Fibroblast of the aortic adventitia (primary cell): Measurements from ENCODE around the gene ZNF407. TPM values are rescaled to one million over a fixed set of nuclear protein-coding genes. Genes with fewer than 3 reads are reported as not detected.

ENCODE experiments used
- DNase-seq: peaks from one replicate; pipeline ENCODE4 v3.0.0-alpha.2; 2010; ENCODE audit warnings: low read depth
- H3K4me3 ChIP-seq: 2 replicates; pipeline ENCODE4 v1.5.1; 2011; ENCODE audit warnings: low read depth, mild to moderate bottlenecking, control low read depth, low read length, moderate library complexity
- total RNA-seq: library from RNA; depleted of rRNA; stranded (reverse); fragments of >200 nt; gene quantifications from 2 replicates; pipeline ENCODE4 v1.2.3, GENCODE V29; 2012; ENCODE audit warnings: low replicate concordance
- TF ChIP-seq, protein P1 (sequence below): IDR thresholded peaks from 2 replicates; pipeline ENCODE4 v1.5.1; 2011; ENCODE audit warnings: mild to moderate bottlenecking, low read length, control low read depth, inconsistent platforms; ENCODE audit not compliant: insufficient read depth

ZNF407 gene
- total RNA-seq, 1 donor: 21.7 TPM

DNA sequence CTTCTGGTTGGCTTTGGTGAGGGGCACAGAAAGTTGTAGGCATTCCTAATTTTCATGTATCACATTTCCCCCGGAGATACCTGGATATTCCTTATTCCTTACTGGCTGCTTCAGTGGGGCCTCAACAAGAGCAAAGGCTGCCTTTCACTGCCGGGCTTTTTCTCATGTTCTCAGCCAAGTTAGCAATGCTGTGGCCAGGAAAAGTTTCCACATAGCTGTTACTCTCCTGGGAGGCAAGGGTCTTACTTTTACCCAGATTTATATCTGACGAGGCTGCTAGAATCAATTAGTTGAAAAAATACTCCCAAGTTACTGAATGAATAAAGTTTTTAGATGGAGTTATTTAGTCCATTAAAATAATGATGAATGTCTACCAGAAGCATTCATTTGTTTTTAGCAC lies 230.5 kb downstream of the ZNF407 start:
- TF ChIP-seq, protein P1, sequence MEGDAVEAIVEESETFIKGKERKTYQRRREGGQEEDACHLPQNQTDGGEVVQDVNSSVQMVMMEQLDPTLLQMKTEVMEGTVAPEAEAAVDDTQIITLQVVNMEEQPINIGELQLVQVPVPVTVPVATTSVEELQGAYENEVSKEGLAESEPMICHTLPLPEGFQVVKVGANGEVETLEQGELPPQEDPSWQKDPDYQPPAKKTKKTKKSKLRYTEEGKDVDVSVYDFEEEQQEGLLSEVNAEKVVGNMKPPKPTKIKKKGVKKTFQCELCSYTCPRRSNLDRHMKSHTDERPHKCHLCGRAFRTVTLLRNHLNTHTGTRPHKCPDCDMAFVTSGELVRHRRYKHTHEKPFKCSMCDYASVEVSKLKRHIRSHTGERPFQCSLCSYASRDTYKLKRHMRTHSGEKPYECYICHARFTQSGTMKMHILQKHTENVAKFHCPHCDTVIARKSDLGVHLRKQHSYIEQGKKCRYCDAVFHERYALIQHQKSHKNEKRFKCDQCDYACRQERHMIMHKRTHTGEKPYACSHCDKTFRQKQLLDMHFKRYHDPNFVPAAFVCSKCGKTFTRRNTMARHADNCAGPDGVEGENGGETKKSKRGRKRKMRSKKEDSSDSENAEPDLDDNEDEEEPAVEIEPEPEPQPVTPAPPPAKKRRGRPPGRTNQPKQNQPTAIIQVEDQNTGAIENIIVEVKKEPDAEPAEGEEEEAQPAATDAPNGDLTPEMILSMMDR: no peak
- H3K4me3 ChIP-seq: no peak overlapping the region
- no peak for DNase-seq

DNA sequence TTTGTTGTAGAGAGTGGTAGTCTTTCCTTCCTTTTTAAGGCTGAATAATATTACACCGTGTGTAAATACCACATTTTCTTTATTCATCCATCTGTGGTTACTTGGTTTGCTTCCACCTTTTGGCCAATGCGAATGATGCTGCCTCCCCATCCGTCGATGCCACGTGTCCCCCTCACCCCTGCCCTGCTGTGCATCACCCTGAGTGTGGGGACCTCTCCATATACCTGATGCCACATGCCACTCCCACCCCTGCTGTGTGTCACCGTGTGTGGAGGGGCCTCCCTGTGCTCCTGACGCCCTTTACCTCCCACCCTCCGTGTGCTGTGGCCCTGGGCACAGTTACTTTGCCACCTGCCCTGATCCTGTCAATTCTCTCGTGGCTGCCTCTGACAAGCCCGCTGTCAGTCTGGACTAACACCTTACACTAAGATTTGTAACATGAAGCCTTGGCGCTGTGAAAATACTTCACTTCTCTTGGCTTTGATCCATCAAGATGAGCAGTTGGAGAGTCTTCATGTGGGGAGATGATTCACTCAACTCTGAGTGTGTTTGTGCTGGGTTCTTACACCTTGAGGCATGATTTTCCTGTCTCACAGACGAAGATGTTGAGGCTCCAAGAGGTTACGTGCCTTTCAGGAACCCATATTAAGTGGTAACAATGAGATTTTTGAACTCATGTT lies 234.0 kb downstream of the ZNF407 start:
- DNase-seq: no peak
- TF ChIP-seq, protein P1: no peak
- no peak overlapping the region for H3K4me3 ChIP-seq

DNA sequence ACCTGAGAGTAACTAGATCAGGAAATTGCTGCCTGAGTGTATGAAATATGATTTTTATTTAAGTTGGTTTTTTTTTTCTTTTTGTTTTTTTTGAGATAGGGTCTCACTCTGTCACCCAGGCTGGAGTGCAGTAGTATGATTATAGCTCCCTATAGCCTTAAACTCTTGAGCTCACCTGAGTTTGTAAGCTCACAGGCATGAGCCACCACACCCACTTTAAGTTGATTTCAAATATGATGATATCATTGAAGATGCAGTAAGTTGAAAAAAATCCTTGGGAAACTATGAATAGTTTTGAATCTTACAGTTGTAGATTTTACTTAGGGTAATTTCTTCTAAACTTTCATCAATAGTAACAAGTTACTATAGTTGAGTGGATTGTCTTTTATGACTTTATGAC lies 234.7 kb downstream of the ZNF407 start:
- no peak for DNase-seq
- no peak overlapping the region for H3K4me3 ChIP-seq
- TF ChIP-seq, protein P1: no peak

DNA sequence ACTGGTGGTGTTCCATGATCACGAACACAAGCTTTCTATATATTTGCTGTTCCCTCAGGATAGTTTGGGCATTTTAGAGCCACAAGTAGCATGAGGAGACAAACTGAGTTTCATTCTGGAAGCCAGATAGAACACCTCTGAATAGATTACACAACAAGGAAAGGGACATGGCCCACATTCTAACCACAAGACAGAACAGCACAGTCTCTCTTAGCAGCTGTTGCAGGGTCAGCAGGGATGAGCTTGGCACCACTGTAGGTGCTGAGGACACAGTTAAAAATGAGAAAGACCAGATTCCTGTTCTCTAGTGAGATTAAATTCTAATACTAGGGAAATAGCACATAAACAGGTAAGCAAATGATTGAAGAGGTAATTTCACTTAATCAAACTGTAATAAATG lies 235.3 kb downstream of the ZNF407 start:
- TF ChIP-seq, protein P1: no peak
- no peak for DNase-seq
- H3K4me3 ChIP-seq: no peak overlapping the region

DNA sequence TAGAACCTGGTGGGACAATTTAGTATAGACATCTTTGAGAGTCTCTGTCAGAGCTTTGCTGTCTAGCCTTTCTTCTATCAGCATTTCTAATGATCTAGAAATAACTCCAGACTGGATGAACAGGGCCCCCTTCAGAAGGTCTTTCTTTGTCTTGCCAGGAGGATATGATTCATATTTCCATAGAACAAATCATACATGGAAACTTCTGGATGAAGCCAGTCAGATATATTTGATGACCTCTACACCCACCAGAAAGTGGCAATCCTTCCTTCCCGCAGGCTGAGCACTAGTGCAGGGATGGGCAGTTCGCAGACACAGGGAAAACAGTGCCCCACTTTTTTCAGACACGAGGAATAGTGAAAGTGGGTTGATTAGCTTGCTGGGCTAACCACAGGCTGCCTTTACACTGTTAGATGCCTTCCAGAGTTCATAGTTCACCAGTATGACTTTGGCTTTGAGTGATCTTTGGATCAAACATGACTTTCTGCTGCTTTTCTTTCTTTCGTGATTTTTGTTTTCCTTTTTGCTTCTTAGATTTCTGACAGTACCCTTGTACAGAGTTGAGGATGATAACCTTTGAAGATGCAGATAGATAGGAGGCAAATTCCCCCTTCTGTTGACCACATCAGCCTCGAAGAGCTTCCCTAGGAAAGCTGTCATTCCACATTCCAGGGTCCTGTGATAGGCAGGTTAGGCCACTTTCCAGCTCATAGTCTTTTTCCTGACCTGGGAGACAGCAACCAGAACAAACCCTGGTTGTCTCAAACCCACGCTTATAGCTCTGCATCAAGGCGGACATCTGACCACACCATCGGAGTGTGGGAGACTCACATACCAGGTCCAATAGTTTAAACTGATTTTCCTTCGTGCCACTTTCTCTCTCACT lies 237.0 kb downstream of the ZNF407 start:
- no peak overlapping the region for H3K4me3 ChIP-seq
- DNase-seq: peak; percentile 6
- TF ChIP-seq, protein P1: no peak

DNA sequence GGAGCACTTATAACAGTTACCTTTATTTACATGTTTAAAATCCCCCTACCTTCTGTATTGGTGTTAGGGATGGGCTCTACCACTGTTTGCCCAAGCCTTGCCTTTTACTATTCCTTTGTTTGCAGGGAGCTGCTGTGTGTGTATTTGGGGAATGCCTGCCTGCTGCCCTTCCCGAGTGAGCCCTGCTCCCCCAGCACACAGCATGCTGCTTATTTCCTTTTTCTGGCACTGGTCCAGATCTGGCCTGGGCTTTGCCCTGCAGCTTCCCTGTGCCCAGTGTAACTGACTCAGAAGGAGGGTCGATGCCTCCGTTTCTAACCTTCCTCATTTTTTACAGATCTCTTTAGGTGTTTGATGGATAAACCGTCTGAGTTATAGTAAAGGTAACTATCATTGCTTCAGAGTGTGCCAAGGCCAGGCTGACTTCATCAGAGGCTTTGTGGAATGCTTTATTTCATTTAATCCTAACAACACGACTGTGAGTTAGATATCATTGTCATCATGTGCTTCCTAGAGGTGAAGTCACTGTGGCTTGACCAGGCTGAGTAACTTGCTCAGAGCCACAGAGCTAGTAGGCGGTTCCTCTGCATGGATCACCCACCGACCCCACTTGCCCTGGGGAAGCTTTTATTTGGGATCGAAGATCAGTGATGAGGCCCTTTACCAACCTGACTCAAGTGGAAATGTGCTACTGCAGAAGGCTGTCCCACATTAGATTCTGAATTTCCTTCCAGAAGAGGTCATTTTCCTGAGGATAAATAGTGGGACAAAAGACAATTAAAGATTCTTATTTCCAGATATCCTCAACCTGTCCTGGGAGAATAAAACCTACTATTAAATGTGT lies 238.8 kb downstream of the ZNF407 start:
- DNase-seq: peak; percentile 40
- TF ChIP-seq, protein P1: no peak
- H3K4me3 ChIP-seq: no peak overlapping the region
